Retinal pigment epithelial cell (primary cell): ENCODE data around the gene ATOSB.

Experiments used
- DNase-seq: peaks from one replicate; pipeline ENCODE4 v3.0.0-alpha.2; 2010; ENCODE audit warnings: low read depth
- H3K4me3 ChIP-seq: 2 replicates; pipeline ENCODE4 v1.5.1; 2011; ENCODE audit warnings: mild to moderate bottlenecking, low read length, control low read depth, moderate library complexity
- CTCF ChIP-seq: conservative IDR thresholded peaks from 2 replicates; pipeline ENCODE4 v1.5.1; 2011; ENCODE audit warnings: low read depth, low read length, control low read depth, inconsistent platforms

The ATOSB gene

GRCh38 chr9:35072461-35073278 is 43.0 kb downstream of the ATOSB start, which contains the start of gene VCP:
VCP (minus strand) TSS chr9:35072625; CDS start chr9:35072353, 272 bp downstream.
- TF ChIP-seq CTCF: no peak
- DNase-seq: peak; percentile 99
- H3K4me3 ChIP-seq: peak within 1 kb of the TSS; percentile 96

- H3K4me3 ChIP-seq: peak overlapping the region; percentile 96
- peak; percentile 55 for DNase-seq
- TF ChIP-seq CTCF: peak; percentile 33
Measured at GRCh38 chr9:35071814-35072460, 43.7 kb downstream of the ATOSB start.

- H3K4me3 ChIP-seq: peak overlapping the region; percentile 96
- no peak for DNase-seq
- no peak for TF ChIP-seq CTCF
Measured at GRCh38 chr9:35070823-35071813, 44.5 kb downstream of the ATOSB start.

- TF ChIP-seq CTCF: no peak
- no peak for DNase-seq
- peak overlapping the region; percentile 14 for H3K4me3 ChIP-seq
Measured at GRCh38 chr9:35069020-35069419, 46.6 kb downstream of the ATOSB start.

GRCh38 chr9:35067056-35067455 is 48.6 kb downstream of the ATOSB start:
- DNase-seq: no peak
- no peak overlapping the region for H3K4me3 ChIP-seq
- TF ChIP-seq CTCF: no peak

GRCh38 chr9:35060548-35061207 is 55.0 kb downstream of the ATOSB start:
- no peak overlapping the region for H3K4me3 ChIP-seq
- DNase-seq: no peak
- no peak for TF ChIP-seq CTCF
